Astrocyte (in vitro differentiated cells and primary cell): ENCODE data around the gene FAM209A.
"Not testable (repeated sequence)": the region's sequence is repeated elsewhere in the genome, so short reads cannot be mapped to it uniquely, and the experiment has no call there.

Experiments used
- CTCF ChIP-seq: IDR thresholded peaks from 2 replicates; pipeline ENCODE4 v1.5.1; 2011; ENCODE audit warnings: low read depth, mild to moderate bottlenecking, inconsistent platforms, low read length, moderate library complexity; ENCODE audit not compliant: insufficient read depth
- EZH2 ChIP-seq: IDR thresholded peaks from 2 replicates; pipeline ENCODE4 v1.6.1; 2012; ENCODE audit warnings: mild to moderate bottlenecking, low read length, inconsistent platforms; ENCODE audit not compliant: insufficient read depth

- not testable (repeated sequence) for TF ChIP-seq CTCF, EZH2
These were observed at the start of gene FAM209A for GRCh38 chr20:56524444-56524843.
